ENCODE results near the gene FAM3D. TPM values are rescaled to one million over a fixed set of nuclear protein-coding genes. Genes with fewer than 3 reads are reported as not detected.

The FAM3D gene
- total RNA-seq, 1 experiment from 2014 or later = 0.32 TPM

- ChIA-PET CTCF (no interaction called here), POLR2A (no interaction called here), RAD21 (ENCODE audit: low non-redundant PET in 1 of 2, low total read pairs in 2 of 2, uncharacterized antibody in 2 of 2, unreplicated experiment in 2 of 2) (no interaction called here)
- Histone ChIP-seq H3K4me3 (replicated peaks in 1 of 2; ENCODE audit: low read depth in 1 of 2, low read length in 2 of 2) (no peak overlapping the region), H3K4me2 (ENCODE audit: low read length) (no peak overlapping the region), H3K9me2 (ENCODE audit: insufficient read depth) (no peaks in the 10 kb centered on the region), H3K36me3 (ENCODE audit: control insufficient read depth in 1 of 2, insufficient read depth in 2 of 2, low read length in 2 of 2) (no peaks in the 10 kb centered on the region), H4K20me1 (ENCODE audit: insufficient read depth) (no peaks in the 10 kb centered on the region), H3K27ac (ENCODE audit: low read depth, low read length) (no peak overlapping the region), H3K9ac (ENCODE audit: low read length) (no peak overlapping the region), H3K79me2 (ENCODE audit: insufficient read depth, low read length) (no peaks in the 10 kb centered on the region), H3K9me3 (ENCODE audit: control insufficient read depth in 1 of 2, insufficient read depth in 1 of 2, low read depth in 1 of 2, low read length in 2 of 2) (no peaks in the 10 kb centered on the region), H3K27me3 (ENCODE audit: insufficient read depth, low read length) (no peaks in the 10 kb centered on the region), H3K4me1 (ENCODE audit: control insufficient read depth in 1 of 2, insufficient read depth in 2 of 2, low read length in 2 of 2) (no peaks in the 10 kb centered on the region), H2AFZ (ENCODE audit: low read depth, low read length, poor library complexity, severe bottlenecking) (no peak overlapping the region)
- intact Hi-C loops (cut with micrococcal nuclease) = no loop called here
- BruUV-seq (replicated peaks) = no TSS peak
- TF ChIP-seq ZNF274 (IDR thresholded peaks at IDR 0.05; ENCODE audit: low read depth, low read length) (no peak), SRF (IDR thresholded peaks at IDR 0.05; ENCODE audit: low read depth) (no peak), CEBPB (IDR thresholded peaks at IDR 0.05; ENCODE audit: low read depth) (no peak)
- ATAC-seq (no peak), DNase-seq (ENCODE audit: low read depth, low spot score) (no peak)
These were observed 49.2 kb downstream of the FAM3D start for GRCh38 chr3:58617338-58617761.

GRCh38 chr3:58613236-58614132 lies 53.1 kb downstream of the FAM3D start:
- CTCF ChIA-PET = no interaction called here
- intact Hi-C loops (cut with micrococcal nuclease) = no loop called here
- Histone ChIP-seq H2AFZ (ENCODE audit: low read depth, low read length, poor library complexity, severe bottlenecking) (no peak overlapping the region), H3K4me3 (replicated peaks in 1 of 2; ENCODE audit: low read depth in 1 of 2, low read length in 2 of 2) (no peak overlapping the region), H3K79me2 (ENCODE audit: insufficient read depth, low read length) (no peaks in the 10 kb centered on the region), H3K9me2 (ENCODE audit: insufficient read depth) (no peaks in the 10 kb centered on the region), H3K27me3 (ENCODE audit: insufficient read depth, low read length) (no peaks in the 10 kb centered on the region), H3K9ac (ENCODE audit: low read length) (no peak overlapping the region), H3K9me3 (ENCODE audit: control insufficient read depth in 1 of 2, insufficient read depth in 1 of 2, low read depth in 1 of 2, low read length in 2 of 2) (no peaks in the 10 kb centered on the region), H3K4me1 (ENCODE audit: control insufficient read depth in 1 of 2, insufficient read depth in 2 of 2, low read length in 2 of 2) (no peaks in the 10 kb centered on the region; a peak in 1 of 4 replicates), H4K20me1 (ENCODE audit: insufficient read depth) (no peaks in the 10 kb centered on the region), H3K27ac (ENCODE audit: low read depth, low read length) (no peak overlapping the region), H3K4me2 (ENCODE audit: low read length) (no peak overlapping the region), H3K36me3 (ENCODE audit: control insufficient read depth in 1 of 2, insufficient read depth in 2 of 2, low read length in 2 of 2) (no peaks in the 10 kb centered on the region)
- DNase-seq (ENCODE audit: low read depth, low spot score) = no peak
- ATAC-seq = no peak
- no peak for TF ChIP-seq JUND (IDR thresholded peaks at IDR 0.05)
- no peak for TF ChIP-seq YY1 (IDR thresholded peaks at IDR 0.05; ENCODE audit: extremely low read depth, insufficient replicate concordance, low read depth, low read length)
- no peak for TF ChIP-seq REST (IDR thresholded peaks at IDR 0.05; ENCODE audit: low read depth)
- no peak for TF ChIP-seq EZH2 (IDR thresholded peaks at IDR 0.05)
- no peak for TF ChIP-seq RAD21 (IDR thresholded peaks at IDR 0.05; ENCODE audit: low read depth)
- TF ChIP-seq SP1 (IDR thresholded peaks at IDR 0.05; ENCODE audit: low read depth) = no peak
- no peak for TF ChIP-seq MAX (IDR thresholded peaks at IDR 0.05)
- RAD21 ChIA-PET (ENCODE audit: low non-redundant PET in 1 of 2, low total read pairs in 2 of 2, uncharacterized antibody in 2 of 2, unreplicated experiment in 2 of 2) = no interaction called here
- BruUV-seq (replicated peaks) = no TSS peak
- POLR2A ChIA-PET = no interaction called here
